OCI-LY1 (cell line): ENCODE measurements around the gene KLF15.

Source experiments
- H2AFZ ChIP-seq: fragments of 200-600 bp; sonication (generic), shearing (Covaris generic); 2 replicates; pipeline ENCODE4 v1.6.0; 2014; ENCODE audit warnings: antibody characterized with exemption, mild to moderate bottlenecking, low read length
- H3F3A ChIP-seq: fragments of 200-600 bp; sonication (generic), shearing (Covaris generic); 2 replicates; pipeline ENCODE4 v1.6.0; 2014; ENCODE audit warnings: mild to moderate bottlenecking, antibody characterized with exemption, low read length, moderate library complexity; ENCODE audit not compliant: insufficient read depth
- H3K27ac ChIP-seq: fragments of 200-600 bp; sonication (generic); 2 replicates; pipeline ENCODE4 v1.5.1; 2014; ENCODE audit warnings: low read length, mixed run types, mild to moderate bottlenecking, low read depth; ENCODE audit not compliant: poor library complexity, severe bottlenecking
- H3K27me3 ChIP-seq: fragments of 200-600 bp; sonication (generic); 2 replicates; pipeline ENCODE4 v1.6.0; 2014; ENCODE audit warnings: antibody characterized with exemption, mild to moderate bottlenecking, low read length, moderate library complexity; ENCODE audit not compliant: insufficient read depth
- H3K36me3 ChIP-seq: fragments of 200-600 bp; sonication (generic); 2 replicates; pipeline ENCODE4 v1.6.1; 2014; ENCODE audit warnings: mild to moderate bottlenecking, antibody characterized with exemption, low read length, moderate library complexity, mixed read lengths; ENCODE audit not compliant: insufficient read depth
- H3K4me1 ChIP-seq: fragments of 200-600 bp; sonication (generic); 2 replicates; pipeline ENCODE4 v1.5.1; 2014; ENCODE audit warnings: mild to moderate bottlenecking, low read length, moderate library complexity; ENCODE audit not compliant: insufficient read depth, severe bottlenecking
- H3K4me2 ChIP-seq: fragments of 200-600 bp; sonication (generic), shearing (Covaris generic); 2 replicates; pipeline ENCODE4 v1.6.1; 2014; ENCODE audit warnings: low read length
- H3K4me3 ChIP-seq: fragments of 200-600 bp; sonication (generic); 2 replicates; pipeline ENCODE4 v1.5.1; 2014; ENCODE audit warnings: low read length, low read depth, mild to moderate bottlenecking, mixed read lengths; ENCODE audit not compliant: poor library complexity, severe bottlenecking
- H3K79me2 ChIP-seq: fragments of 200-600 bp; shearing (Covaris generic); 2 replicates; pipeline ENCODE4 v1.6.1; 2016; ENCODE audit warnings: mixed run types, low read length, mixed read lengths; ENCODE audit not compliant: insufficient read depth
- H3K9ac ChIP-seq: fragments of 200-600 bp; sonication (generic), shearing (Covaris generic); 2 replicates; pipeline ENCODE4 v1.6.1; 2014; ENCODE audit warnings: mild to moderate bottlenecking, low read length, mixed read lengths
- H3K9me2 ChIP-seq: fragments of 200-600 bp; sonication (generic), shearing (Covaris generic); 2 replicates; pipeline ENCODE4 v1.6.1; 2014; ENCODE audit warnings: low read depth, mild to moderate bottlenecking, low read length, mixed read lengths
- H3K9me3 ChIP-seq: fragments of 200-600 bp; shearing (Covaris generic); 2 replicates; pipeline ENCODE4 v1.6.1; 2014; ENCODE audit warnings: low read length, mixed read lengths
- H4K20me1 ChIP-seq: fragments of 200-600 bp; sonication (generic), shearing (Covaris generic); 2 replicates; pipeline ENCODE4 v1.6.0; 2016; ENCODE audit warnings: mild to moderate bottlenecking, low read length; ENCODE audit not compliant: insufficient read depth
- CTCF ChIP-seq: fragments of 200-600 bp; sonication (generic), shearing (Covaris generic); IDR thresholded peaks from 2 replicates; pipeline ENCODE4 v1.5.1; 2017; ENCODE audit warnings: mild to moderate bottlenecking, antibody characterized with exemption, low read length, moderate library complexity, mixed read lengths
- EZH2 ChIP-seq: fragments of 200-600 bp; sonication (generic), shearing (Covaris generic); IDR thresholded peaks from 2 replicates; pipeline ENCODE4 v1.8.0; 2017; ENCODE audit warnings: borderline replicate concordance, mixed run types, mild to moderate bottlenecking, antibody characterized with exemption, low read length, moderate library complexity, mixed read lengths

The KLF15 gene

DNA sequence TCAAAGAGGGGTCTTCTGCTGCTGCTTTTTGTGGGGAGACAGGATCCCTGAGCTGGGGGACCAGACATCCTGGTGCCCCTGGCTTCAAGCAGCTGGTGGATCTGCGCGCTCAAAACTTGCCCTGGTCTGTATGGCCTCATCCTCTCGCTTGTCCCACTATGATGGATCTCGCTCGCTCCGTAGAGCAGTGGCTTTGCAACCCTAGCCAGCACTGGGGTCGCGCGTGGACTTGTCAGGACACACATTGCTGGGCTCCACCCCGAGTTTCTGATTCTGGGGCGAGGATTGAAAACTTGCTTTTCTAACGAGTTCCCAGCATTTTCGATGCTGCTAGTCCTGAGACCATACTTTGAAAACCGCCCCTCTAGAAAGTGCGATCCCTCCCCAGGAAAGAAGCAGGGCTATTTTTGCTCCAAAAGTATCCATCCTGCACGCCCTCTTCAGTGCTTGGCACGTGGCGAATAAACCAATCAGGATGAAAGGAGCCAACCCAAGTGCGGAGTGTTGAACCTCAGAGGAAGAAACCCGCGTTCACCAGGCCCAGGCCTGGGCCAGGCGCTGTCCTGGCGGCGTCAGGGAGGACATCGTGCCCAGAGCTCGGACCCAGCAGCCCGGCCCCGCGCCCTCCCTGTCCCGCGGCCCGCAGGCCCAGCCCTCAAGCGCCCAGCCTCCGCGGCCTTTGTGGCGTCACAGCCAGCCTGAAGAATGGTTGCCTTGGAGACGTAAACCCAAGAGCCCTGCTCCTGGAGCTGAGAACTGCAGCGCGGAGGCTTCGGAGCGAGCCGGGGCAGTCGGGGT lies 37.2 kb upstream of the KLF15 start, which contains the start of gene CFAP100:
Gene CFAP100 (plus strand): TSS at position 731 of the 798 bp plus-strand sequence. CDS start 1,092 bp downstream, outside the sequence.
- Histone ChIP-seq H3F3A (no peaks in the 10 kb centered on the region), H3K4me3 (no peak within 1 kb of the TSS)

DNA sequence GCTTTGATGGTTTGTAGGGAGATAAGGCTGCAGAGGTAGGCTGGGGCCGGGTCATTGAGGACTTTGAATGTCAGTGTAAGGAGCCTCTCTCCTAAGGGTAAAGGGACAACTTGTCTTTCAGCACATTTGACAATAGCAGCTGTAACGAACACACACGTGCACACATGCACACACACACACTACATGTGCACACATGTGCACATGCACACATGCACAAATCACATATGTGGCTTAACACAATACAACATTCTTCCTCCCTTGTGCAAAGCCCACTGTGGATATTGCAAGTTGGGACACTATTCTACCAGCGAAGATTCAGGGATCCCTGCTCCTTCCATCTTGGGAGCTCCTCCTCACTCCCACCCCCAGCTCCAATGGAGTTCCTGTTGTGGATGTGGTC lies 36.4 kb upstream of the KLF15 start:
- no peaks in the 10 kb centered on the region for H3K27me3 ChIP-seq
- H3K27ac ChIP-seq = no peak overlapping the region
- no peaks in the 10 kb centered on the region for H4K20me1 ChIP-seq
- no peak overlapping the region for H3K4me2 ChIP-seq
- H3K4me3 ChIP-seq = no peak overlapping the region
- no peaks in the 10 kb centered on the region for H3K9me2 ChIP-seq
- no peaks in the 10 kb centered on the region for H3K79me2 ChIP-seq
- H3K4me1 ChIP-seq = no peaks in the 10 kb centered on the region
- no peak overlapping the region for H3K9ac ChIP-seq
- H3F3A ChIP-seq = no peaks in the 10 kb centered on the region
- TF ChIP-seq CTCF = no peak
- TF ChIP-seq EZH2 = no peak
- H2AFZ ChIP-seq = no peak overlapping the region
- H3K36me3 ChIP-seq = no peaks in the 10 kb centered on the region
- no peaks in the 10 kb centered on the region for H3K9me3 ChIP-seq

More for the DNA sequence above, 37.2 kb upstream of the KLF15 start, which contains the start of gene CFAP100:
- no peaks in the 10 kb centered on the region for H3K9me3 ChIP-seq
- TF ChIP-seq CTCF (no peak), EZH2 (no peak)
- no peaks in the 10 kb centered on the region for H4K20me1 ChIP-seq
- H2AFZ ChIP-seq = no peak within 1 kb of the TSS
- no peaks in the 10 kb centered on the region for H3K9me2 ChIP-seq
- H3K4me1 ChIP-seq = no peaks in the 10 kb centered on the region
- H3K27me3 ChIP-seq = no peaks in the 10 kb centered on the region
- H3K4me2 ChIP-seq = no peak within 1 kb of the TSS
- H3K9ac ChIP-seq = no peak within 1 kb of the TSS
- no peaks in the 10 kb centered on the region for H3K36me3 ChIP-seq
- no peak within 1 kb of the TSS for H3K27ac ChIP-seq
- H3K79me2 ChIP-seq = no peaks in the 10 kb centered on the region

DNA sequence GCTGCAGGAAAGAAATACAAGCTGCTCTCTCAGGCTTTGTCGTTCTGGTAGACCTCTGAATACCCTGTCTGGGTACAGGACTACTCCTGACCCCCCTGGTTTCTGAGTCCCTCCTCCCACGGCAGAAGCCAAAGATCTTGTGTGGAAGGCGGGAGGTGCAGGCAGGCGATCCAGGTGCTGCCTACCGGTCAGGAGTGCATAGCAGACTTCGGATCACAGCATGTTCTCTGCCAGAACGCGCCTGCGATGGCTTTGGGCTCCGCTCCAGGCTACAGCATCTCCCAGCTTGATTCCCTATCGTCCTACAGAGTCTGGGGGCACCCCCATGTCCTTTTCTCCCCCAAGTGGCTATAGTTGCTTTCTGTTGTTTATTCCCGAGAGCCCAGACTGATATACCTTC lies 35.0 kb upstream of the KLF15 start:
- H3K4me1 ChIP-seq = no peaks in the 10 kb centered on the region
- H3K9me3 ChIP-seq = no peaks in the 10 kb centered on the region
- no peaks in the 10 kb centered on the region for H3K79me2 ChIP-seq
- H3K27me3 ChIP-seq = no peaks in the 10 kb centered on the region
- no peak overlapping the region for H3K4me2 ChIP-seq
- no peak overlapping the region for H3K9ac ChIP-seq
- TF ChIP-seq EZH2 (no peak), CTCF (no peak)
- no peak overlapping the region for H2AFZ ChIP-seq
- H3F3A ChIP-seq = no peaks in the 10 kb centered on the region
- H3K9me2 ChIP-seq = no peaks in the 10 kb centered on the region
- H3K27ac ChIP-seq = no peak overlapping the region
- no peaks in the 10 kb centered on the region for H4K20me1 ChIP-seq
- no peak overlapping the region for H3K4me3 ChIP-seq
- no peaks in the 10 kb centered on the region for H3K36me3 ChIP-seq
